K562 (cell line): ENCODE data around the gene ACTR3C. TPM values are rescaled to one million over a fixed set of nuclear protein-coding genes. Genes with fewer than 3 reads are reported as not detected.

ENCODE experiments used
- ARID1B ChIP-seq: fragments of 450-650 bp; IDR thresholded peaks from 2 replicates; pipeline ENCODE4 v1.6.1; 2016; ENCODE audit warnings: antibody characterized with exemption, mild to moderate bottlenecking, inconsistent platforms
- BRF1 ChIP-seq: IDR thresholded peaks from 3 replicates; pipeline ENCODE4 v1.6.1; 2011; ENCODE audit warnings: borderline replicate concordance, mild to moderate bottlenecking; ENCODE audit not compliant: insufficient read length; ENCODE audit errors: extremely low read depth
- CXXC5 ChIP-seq: fragments of 250-450 bp; sonication (Bioruptor Pico); IDR thresholded peaks from 2 replicates; pipeline ENCODE4 v1.8.0; 2022; ENCODE audit warnings: inconsistent platforms, mild to moderate bottlenecking, moderate library complexity
- ELF4 ChIP-seq: fragments of 450-650 bp; formaldehyde crosslinking; IDR thresholded peaks from 2 replicates; pipeline ENCODE4 v1.4.0; 2022; ENCODE audit warnings: missing genetic modification characterization
- FOS ChIP-seq: IDR thresholded peaks from 3 replicates; pipeline ENCODE4 v1.6.1; 2011; ENCODE audit not compliant: insufficient read length; ENCODE audit errors: extremely low read depth
- JUND ChIP-seq, 2 experiments: IDR thresholded peaks; 2 replicates in 1 of 2; 3 replicates in 1 of 2; pipeline ENCODE4 v1.6.1; 2011; ENCODE audit warnings: borderline replicate concordance in 2 of 2, low read depth in 2 of 2, low read length in 2 of 2, improper control_type of control experiment in 1 of 2, missing biosample characterization in 1 of 2, missing genetic modification characterization in 1 of 2, missing genetic modification reagents in 1 of 2
- KAT8 ChIP-seq: fragments of 450-650 bp; IDR thresholded peaks from 2 replicates; pipeline ENCODE4 v1.6.1; 2016; ENCODE audit warnings: low read depth, mild to moderate bottlenecking
- NEUROD1 ChIP-seq: fragments of 150-350 bp; IDR thresholded peaks from 2 replicates; pipeline ENCODE4 v1.6.1; 2014; ENCODE audit warnings: borderline replicate concordance, low read length, low read depth; ENCODE audit not compliant: partially characterized antibody
- NFE2 ChIP-seq: IDR thresholded peaks from 2 replicates; pipeline ENCODE4 v1.6.1; 2014; ENCODE audit warnings: antibody characterized with exemption, low read depth
- NR2C1 ChIP-seq, 2 experiments: fragments of 450-650 bp; IDR thresholded peaks; 2 replicates each; pipeline ENCODE4 v1.6.1; 2017; ENCODE audit warnings: mild to moderate bottlenecking in 2 of 2, antibody characterized with exemption in 1 of 2, inconsistent platforms in 1 of 2, missing compliant biosample characterization in 1 of 2, missing genetic modification characterization in 1 of 2
- RAD21 ChIP-seq, 2 experiments: fragments of 250-450 bp in 1 of 2; fragments of 450-650 bp in 1 of 2; sonication (Bioruptor Pico) in 1 of 2; formaldehyde crosslinking in 1 of 2; IDR thresholded peaks in 1 of 2; conservative IDR thresholded peaks in 1 of 2; 2 replicates each; pipeline versions ENCODE4 v1.4.0 to v1.8.0; 2020 to 2022; ENCODE audit warnings: mild to moderate bottlenecking in 2 of 2, moderate library complexity in 1 of 2
- SMAD4 ChIP-seq: fragments of 250-450 bp; sonication (Bioruptor Pico); conservative IDR thresholded peaks from 2 replicates; pipeline ENCODE4 v1.8.0; 2021; ENCODE audit warnings: inconsistent platforms, mild to moderate bottlenecking, moderate library complexity
- TARDBP ChIP-seq: fragments of 450-650 bp; IDR thresholded peaks from 2 replicates; pipeline ENCODE4 v1.6.1; 2016
- ZNF263 ChIP-seq: sonication (generic); formaldehyde crosslinking; IDR thresholded peaks from 2 replicates; pipeline ENCODE4 v1.8.0; 2022; ENCODE audit warnings: mild to moderate bottlenecking, missing genetic modification reagents, borderline replicate concordance
- ZNF561 ChIP-seq: fragments of 450-650 bp; formaldehyde crosslinking; conservative IDR thresholded peaks from 2 replicates; pipeline ENCODE4 v1.4.0; 2020; ENCODE audit warnings: mild to moderate bottlenecking, moderate library complexity
- ZNF766 ChIP-seq: fragments of 200-800 bp; sonication (Bioruptor generic); conservative IDR thresholded peaks from 2 replicates; pipeline ENCODE4 v1.6.1; 2016; ENCODE audit warnings: missing genetic modification characterization, missing compliant biosample characterization
- polyA plus RNA-seq, 8 experiments: library from polyadenylated mRNA; depleted of rRNA in 4 of 8; stranded (reverse) in 5 of 8; unstranded in 3 of 8; fragments of >200 nt; fragmentation: Nextera tagmentation in 2 of 8; fragmentation: Illumina TruSeq in 1 of 8; extraction: Ambion mirVana in 2 of 8; extraction: Trizol in 1 of 8; gene quantifications; 2 replicates each; pipeline versions ENCODE4 v1.2.1 to v1.2.3, GENCODE V29; 2011 to 2014; ENCODE audit warnings: inconsistent platforms in 1 of 8, missing spikeins in 1 of 8
- total RNA-seq, 7 experiments: library from RNA; depleted of rRNA in 6 of 7; stranded (reverse); fragments of >200 nt in 6 of 7; fragmentation: Illumina TruSeq in 2 of 7; extraction: Trizol in 2 of 7; gene quantifications; 2 replicates each; pipeline versions ENCODE4 v1.2.1 to v1.2.3, GENCODE V29; 2011 to 2021; ENCODE audit warnings: low replicate concordance in 1 of 7
- TF ChIP-seq, protein P1 (sequence below): sonication (generic); formaldehyde crosslinking; IDR thresholded peaks from 2 replicates; pipeline ENCODE4 v1.8.1; 2023; ENCODE audit warnings: mild to moderate bottlenecking, missing genetic modification reagents
- TF ChIP-seq, protein P2 (sequence below): fragments of 250-450 bp; sonication (Bioruptor Pico); IDR thresholded peaks from 2 replicates; pipeline ENCODE4 v1.4.0; 2020; ENCODE audit warnings: borderline replicate concordance
- TF ChIP-seq, protein P3 (sequence below): fragments of 250-450 bp; sonication (Bioruptor Pico); IDR thresholded peaks from 2 replicates; pipeline ENCODE4 v1.8.0; 2022; ENCODE audit warnings: inconsistent platforms
- TF ChIP-seq, protein P4 (sequence below), 2 experiments: fragments of 250-450 bp in 1 of 2; fragments of 450-650 bp in 1 of 2; sonication (Bioruptor Pico) in 1 of 2; IDR thresholded peaks; 2 replicates each; pipeline versions ENCODE4 v1.6.1 to v1.8.0; 2016 to 2021; ENCODE audit warnings: mild to moderate bottlenecking in 2 of 2, moderate library complexity in 2 of 2, missing compliant biosample characterization in 1 of 2, missing genetic modification characterization in 1 of 2

Gene ACTR3C
- total and polyA plus RNA-seq, 9 of the 15 experiments (the other 6 are each of a cell fraction or from before 2014, with no cell fraction given), result 9.0 to 35.4 (median 13.3) TPM

DNA sequence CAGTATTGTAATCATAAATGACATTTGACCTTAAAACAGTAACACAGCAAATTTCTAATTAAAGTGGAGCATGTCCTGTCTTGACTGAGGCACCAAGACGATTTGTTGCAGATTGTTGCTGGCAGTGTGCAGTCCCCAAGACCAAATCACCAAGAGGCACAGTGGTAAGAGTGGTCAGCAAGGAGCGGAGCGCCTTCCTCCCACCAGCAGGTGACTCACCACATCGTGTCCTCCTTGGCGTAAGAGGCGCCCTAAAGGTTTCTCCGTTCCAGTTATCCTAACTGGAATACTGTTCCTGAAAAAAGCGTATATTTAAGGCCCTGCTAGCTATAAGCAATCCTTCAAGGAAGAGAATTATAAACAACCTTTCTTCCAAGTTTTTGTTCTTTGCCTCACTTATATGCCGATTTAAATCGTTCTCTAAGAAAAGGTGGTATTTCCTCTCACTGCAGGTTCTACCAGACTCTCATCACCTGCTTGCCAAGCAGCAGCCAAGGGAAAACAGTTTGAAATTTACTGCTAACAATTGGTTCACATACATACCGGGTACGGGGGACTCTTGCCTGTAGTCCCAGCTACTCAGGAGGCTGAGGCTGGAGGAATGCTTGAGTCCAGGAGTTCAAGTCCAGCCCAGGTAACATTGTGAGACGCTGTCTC lies 34.6 kb upstream of the ACTR3C start (continued):
- TF ChIP-seq NR2C1 (IDR thresholded peaks at IDR 0.05) (no peak), NR2C1 (tag; IDR thresholded peaks at IDR 0.05) (0 out of 2 replicates have a peak, but pooled peaks have one; percentile 5), ELF4 (CRISPR knock-in tag) (no peak), BRF1 (no peak), TARDBP (peak; percentile 19; the same call in 1 of the 2 replicates), CXXC5 (peak; percentile 54), ZNF263 (CRISPR knock-in tag) (peak; percentile 98), NFE2 (peak; percentile 3; the same call in 1 of the 2 replicates), FOS (peak; percentile 28), KAT8 (no peak), ARID1B (peak; percentile 61), ZNF766 (CRISPR knock-in tag) (peak; percentile 67; the same call in 1 of the 2 replicates), RAD21 (CRISPR knock-in tag; conservative IDR thresholded peaks at IDR 0.05 in 1 of 2, IDR thresholded peaks at IDR 0.05 in 1 of 2) (peak; percentile 26 to 52; a peak in 3 of 4 replicates), ZNF561 (CRISPR knock-in tag) (no peak), JUND (IDR thresholded peaks at IDR 0.05; ENCODE audit: borderline replicate concordance, low read depth, low read length) (peak; percentile 94), JUND (tag; IDR thresholded peaks at IDR 0.05; ENCODE audit: borderline replicate concordance, low read depth, low read length) (peak; percentile 90; the same call in 2 of the 3 replicates), SMAD4 (CRISPR knock-in tag) (0 out of 2 replicates have a peak, but pooled peaks have one; percentile 12), NEUROD1 (peak; percentile 59)
- TF ChIP-seq, protein P1, sequence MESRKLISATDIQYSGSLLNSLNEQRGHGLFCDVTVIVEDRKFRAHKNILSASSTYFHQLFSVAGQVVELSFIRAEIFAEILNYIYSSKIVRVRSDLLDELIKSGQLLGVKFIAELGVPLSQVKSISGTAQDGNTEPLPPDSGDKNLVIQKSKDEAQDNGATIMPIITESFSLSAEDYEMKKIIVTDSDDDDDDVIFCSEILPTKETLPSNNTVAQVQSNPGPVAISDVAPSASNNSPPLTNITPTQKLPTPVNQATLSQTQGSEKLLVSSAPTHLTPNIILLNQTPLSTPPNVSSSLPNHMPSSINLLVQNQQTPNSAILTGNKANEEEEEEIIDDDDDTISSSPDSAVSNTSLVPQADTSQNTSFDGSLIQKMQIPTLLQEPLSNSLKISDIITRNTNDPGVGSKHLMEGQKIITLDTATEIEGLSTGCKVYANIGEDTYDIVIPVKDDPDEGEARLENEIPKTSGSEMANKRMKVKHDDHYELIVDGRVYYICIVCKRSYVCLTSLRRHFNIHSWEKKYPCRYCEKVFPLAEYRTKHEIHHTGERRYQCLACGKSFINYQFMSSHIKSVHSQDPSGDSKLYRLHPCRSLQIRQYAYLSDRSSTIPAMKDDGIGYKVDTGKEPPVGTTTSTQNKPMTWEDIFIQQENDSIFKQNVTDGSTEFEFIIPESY (CRISPR knock-in tag), result peak; percentile 95
- TF ChIP-seq, protein P2, sequence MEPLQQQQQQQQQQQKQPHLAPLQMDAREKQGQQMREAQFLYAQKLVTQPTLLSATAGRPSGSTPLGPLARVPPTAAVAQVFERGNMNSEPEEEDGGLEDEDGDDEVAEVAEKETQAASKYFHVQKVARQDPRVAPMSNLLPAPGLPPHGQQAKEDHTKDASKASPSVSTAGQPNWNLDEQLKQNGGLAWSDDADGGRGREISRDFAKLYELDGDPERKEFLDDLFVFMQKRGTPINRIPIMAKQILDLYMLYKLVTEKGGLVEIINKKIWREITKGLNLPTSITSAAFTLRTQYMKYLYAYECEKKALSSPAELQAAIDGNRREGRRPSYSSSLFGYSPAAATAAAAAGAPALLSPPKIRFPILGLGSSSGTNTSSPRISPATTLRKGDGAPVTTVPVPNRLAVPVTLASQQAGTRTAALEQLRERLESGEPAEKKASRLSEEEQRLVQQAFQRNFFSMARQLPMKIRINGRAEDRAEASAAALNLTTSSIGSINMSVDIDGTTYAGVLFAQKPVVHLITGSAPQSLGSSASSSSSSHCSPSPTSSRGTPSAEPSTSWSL (CRISPR knock-in tag), result no peak
- TF ChIP-seq, protein P3, sequence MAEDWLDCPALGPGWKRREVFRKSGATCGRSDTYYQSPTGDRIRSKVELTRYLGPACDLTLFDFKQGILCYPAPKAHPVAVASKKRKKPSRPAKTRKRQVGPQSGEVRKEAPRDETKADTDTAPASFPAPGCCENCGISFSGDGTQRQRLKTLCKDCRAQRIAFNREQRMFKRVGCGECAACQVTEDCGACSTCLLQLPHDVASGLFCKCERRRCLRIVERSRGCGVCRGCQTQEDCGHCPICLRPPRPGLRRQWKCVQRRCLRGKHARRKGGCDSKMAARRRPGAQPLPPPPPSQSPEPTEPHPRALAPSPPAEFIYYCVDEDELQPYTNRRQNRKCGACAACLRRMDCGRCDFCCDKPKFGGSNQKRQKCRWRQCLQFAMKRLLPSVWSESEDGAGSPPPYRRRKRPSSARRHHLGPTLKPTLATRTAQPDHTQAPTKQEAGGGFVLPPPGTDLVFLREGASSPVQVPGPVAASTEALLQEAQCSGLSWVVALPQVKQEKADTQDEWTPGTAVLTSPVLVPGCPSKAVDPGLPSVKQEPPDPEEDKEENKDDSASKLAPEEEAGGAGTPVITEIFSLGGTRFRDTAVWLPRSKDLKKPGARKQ (CRISPR knock-in tag), result peak; percentile 86; the same call in 1 of the 2 replicates
- TF ChIP-seq, protein P4, sequence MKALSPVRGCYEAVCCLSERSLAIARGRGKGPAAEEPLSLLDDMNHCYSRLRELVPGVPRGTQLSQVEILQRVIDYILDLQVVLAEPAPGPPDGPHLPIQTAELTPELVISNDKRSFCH (CRISPR knock-in tag; IDR thresholded peaks at IDR 0.05), result no peak
- TF ChIP-seq, protein P4 (tag; IDR thresholded peaks at IDR 0.05), result 0 out of 2 replicates have a peak, but pooled peaks have one; percentile 58
